GM19463 (cell line): ENCODE data around the gene CCL18.
"Not testable (repeated sequence)": the region's sequence is repeated elsewhere in the genome, so short reads cannot be mapped to it uniquely, and the experiment has no call there.

ENCODE experiments used
- ATAC-seq: cut with Tn5 transposase; IDR thresholded peaks from one replicate; pipeline ENCODE4 v1.9.1; 2021; ENCODE audit warnings: mild to moderate bottlenecking, moderate library complexity; ENCODE audit not compliant: unreplicated experiment

The CCL18 gene

DNA sequence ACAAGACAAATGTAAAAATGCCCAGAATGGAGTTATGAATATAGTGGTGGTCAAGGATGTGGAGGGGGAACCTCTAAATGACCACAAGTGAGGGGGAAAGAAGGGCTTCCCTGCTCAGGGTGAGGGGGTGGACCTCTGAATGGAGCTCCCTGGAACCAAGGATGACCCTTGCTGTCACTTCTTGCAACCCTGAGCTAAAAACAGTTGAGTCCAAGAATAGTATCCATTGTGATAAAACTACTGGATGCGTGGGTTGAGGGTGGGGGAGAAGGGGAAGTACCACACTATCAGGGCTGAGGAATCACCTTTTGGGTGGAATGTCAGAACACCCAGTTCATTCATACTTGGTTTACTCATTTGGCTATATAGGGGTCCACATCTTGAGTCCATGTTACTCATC, 34.9 kb downstream of the CCL18 start:
- not testable (repeated sequence) for ATAC-seq

DNA sequence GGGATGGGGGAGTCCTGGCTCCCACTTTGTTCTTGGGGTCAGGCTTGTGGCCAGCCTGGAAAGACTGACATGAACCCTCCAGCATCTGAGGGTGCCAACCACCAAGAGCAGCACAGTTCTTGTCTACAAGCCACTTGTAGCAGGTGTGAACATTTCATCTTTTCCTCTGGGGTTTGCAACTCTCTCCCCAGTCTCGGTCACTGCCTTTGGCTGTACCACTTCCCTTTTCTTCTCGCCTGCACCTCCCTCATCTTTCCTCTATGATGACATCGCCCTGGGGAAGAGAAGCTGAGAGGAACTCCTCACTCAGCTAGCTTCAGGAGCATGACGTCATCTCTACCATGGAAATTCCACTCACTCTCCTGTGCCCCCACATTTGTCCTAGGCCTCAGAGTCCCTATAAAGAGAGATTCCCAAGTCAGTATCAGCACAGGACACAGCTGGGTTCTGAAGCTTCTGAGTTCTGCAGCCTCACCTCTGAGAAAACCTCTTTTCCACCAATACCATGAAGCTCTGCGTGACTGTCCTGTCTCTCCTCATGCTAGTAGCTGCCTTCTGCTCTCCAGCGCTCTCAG, 39.4 kb downstream of the CCL18 start, which contains the start of gene CCL4:
Gene CCL4 (plus strand): TSS at position 427 of the 575 bp plus-strand sequence. CDS start 79 bp downstream, at position 506.
- peak; percentile 84 for ATAC-seq

DNA sequence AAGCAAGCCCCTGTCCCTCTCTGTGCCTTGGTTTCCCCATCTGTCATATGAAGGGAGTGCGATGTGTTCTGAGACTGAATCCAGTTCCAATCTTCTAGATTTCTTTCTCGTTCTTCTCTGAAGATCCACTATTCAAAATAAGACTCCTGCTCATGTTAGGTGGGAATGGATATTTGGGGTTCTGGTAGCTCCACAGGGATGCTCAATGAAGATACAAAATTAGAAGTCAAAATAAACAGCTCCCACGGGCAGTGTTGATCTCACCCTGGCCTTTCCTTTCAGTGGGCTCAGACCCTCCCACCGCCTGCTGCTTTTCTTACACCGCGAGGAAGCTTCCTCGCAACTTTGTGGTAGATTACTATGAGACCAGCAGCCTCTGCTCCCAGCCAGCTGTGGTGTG, 40.2 kb downstream of the CCL18 start:
- not testable (repeated sequence) for ATAC-seq

DNA sequence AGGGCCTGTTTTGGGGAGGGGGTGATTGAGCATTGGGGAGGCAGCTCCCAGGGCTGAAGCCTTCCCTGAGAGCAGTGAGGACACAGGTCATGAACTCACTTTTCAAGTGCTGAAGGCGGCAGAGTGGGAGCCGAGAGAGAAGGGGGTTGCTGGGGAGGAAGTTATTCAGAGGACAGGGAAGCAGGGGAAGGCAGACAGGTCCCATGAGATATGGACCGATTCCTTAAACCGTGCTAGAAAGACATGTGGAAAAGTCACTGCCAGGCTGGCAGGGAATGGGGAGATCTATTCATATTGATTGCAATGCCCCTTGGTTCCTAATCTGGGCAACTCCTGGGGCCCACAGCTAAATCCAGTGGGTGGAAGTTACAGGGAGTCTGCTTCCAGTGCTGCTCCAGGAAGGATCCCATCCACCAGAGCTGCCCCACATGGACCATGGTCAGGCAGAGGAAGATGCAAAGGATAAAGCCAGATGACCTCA, 40.7 kb downstream of the CCL18 start:
- no peak for ATAC-seq

DNA sequence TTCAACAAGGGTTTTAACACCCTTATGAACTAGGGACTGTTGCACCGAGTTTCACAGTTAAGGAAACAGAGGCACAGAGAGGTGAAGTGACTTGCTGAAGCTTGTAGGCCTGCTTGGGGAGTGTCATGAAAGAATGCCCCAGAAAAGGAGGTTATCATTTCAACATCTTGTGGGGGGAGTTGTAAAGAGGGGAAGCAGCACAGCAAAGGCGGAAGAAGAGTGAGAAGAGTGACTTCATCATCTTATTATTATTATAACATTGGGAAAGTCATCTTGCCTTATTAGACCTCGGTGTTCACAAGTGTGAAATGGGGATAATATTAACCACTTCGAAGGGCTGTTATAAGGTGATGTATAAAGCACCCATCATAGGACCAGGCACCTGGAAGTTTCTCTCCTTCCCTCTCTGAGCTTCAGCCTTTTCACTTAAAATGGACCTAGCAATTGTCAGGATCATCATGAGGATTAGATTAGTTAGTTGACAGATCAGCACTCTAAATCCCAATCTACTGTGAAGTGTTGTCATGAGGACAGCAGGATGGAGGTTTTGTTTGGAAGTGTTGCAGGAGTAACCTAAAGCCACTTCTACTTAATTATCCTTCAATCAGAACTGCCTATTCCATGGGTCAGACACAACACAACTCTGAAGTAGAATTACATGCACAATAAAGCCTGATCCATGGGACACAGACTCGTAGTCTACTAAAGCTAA, 41.9 kb downstream of the CCL18 start:
- no peak for ATAC-seq

DNA sequence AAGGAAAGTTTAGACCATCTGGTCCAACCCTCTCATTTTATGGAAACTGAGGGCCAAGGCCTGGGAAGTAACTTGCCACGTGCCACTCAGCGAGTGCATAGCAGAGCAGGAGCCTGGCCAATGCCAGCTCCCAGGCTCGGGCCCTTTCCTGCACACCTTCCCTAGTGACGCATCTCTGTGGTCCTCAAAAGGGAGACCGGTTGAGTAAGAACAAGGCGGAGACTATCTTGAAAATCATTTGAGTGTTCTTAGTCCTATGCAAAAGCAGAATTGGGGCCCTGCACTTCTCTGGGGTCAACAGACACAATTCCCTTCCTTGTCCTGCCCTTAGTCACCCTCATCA, 42.4 kb downstream of the CCL18 start:
- ATAC-seq: no peak

DNA sequence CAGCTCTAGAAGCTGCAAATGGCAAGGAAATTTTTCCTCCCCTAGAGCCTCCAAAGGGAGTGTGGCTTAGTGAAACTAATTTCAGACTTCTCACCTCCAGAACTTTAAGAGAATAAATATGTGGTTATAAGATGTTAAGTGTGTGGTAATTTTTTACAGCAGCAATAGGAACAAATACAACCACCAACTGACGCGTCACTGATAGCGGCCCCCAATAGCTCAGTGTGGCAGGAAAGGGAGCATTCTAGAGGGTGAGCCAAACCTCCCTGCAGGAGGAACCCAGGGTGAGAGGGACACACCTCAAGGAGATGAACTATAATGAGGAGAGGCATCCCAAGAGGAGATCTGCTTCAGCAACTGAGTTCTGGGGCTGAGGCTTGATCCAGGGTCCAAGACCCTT, 43.6 kb downstream of the CCL18 start:
- no peak for ATAC-seq

DNA sequence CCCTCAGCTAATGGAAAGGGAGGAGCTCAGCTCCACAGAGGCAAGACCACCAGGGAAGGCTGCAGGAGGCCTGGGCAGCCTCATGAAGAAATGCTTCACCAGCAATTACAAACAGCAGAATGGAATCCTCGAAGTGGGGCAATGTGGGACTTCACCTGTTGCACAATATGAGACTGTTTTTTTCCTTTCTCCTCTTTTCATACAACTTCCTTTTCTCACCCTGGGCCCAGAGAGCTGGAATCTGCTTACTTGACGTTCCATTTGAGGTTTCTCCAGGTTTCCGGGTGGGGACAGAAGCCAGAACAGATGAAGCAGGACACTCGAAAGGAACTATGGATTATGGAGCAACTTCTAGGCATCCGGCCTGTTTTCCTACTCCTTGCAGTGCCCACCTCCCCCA, 44.2 kb downstream of the CCL18 start:
- ATAC-seq: not testable (repeated sequence)

DNA sequence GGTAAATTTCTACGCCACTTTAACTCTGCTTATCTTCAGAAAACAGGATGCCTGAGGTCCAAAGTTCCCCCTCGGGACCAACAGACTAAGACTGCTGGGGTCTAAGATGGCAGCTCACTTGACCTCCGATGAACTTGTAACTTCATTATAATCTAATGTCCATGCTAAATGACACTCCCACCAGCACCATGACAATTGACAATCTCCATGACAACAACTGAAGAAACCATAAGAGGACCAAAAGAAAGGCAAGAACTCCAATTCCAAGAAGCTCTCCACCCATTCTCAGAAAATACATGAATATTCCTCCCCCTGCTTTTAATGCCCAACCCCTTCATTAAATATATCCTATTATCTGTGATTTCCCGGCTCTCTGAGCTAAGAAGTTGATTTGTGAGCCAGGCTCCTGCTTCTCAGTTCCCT, 47.0 kb downstream of the CCL18 start:
- ATAC-seq: no peak

DNA sequence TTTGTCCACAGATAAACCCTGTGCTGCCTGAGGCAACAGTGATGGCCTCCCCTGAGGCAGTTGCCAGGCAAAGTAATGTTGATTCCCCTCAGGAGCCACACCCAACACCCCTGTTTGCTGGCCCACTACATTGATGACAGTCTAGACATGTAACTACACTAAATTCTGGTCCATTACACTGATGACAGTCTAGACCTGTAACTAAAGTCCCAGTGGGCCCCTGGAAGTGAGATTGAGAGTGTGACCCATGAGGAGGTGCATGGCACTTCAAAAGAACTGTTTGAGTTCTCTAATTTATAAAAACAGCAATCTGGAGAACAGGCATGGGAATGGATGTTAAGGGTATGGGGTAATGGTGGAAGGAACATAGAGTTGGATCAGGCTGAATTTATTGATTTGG, 48.5 kb downstream of the CCL18 start:
- no peak for ATAC-seq

DNA sequence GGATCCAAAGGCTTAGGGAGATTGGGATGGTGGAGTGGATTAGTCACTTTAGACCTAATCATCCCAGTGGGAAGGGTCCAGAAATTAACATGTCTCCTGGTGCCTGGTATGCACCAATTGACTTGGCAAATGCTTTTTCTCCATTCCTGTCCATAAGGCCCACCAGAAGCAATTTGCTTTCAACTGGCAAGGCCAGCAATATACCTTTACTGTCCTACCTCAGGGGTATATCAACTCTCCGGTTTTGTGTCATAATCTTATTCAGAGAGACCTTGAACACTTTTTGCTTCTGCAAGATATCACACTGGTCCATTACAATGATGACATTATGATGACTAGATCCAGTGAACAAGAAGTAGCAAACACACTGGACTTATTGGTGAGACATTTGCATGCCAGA, 49.1 kb downstream of the CCL18 start:
- not testable (repeated sequence) for ATAC-seq

DNA sequence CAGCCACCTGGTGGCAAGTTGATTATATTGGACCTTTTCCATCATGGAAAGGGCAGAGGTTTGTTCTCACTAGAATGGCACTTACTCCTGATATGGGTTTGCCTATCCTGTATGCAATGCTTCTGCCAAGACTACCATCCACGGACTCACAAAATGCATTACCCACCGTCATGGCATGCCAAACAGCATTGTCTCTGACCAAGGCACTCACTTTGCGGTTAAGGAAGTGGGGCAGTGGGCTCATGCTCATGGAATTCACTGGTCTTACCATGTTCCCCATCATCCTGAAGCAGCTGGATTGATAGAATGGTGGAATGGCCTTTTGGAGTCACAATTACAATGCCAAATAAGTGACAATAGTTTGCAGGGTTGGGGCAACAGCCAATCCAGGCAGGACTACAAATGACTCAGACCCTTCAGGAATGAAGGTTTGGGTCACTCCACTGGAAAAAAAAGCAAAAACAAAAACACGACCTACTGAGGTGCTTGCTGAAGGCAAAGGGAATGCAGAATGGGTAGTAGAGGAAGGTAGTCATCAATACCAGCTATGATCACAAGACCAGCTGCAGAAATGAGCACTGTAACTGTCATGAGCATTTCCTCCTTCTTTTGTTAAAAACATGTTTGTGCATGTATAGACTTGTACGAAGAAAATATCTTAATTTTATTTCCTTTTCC, 51.0 kb downstream of the CCL18 start:
- not testable (repeated sequence) for ATAC-seq

DNA sequence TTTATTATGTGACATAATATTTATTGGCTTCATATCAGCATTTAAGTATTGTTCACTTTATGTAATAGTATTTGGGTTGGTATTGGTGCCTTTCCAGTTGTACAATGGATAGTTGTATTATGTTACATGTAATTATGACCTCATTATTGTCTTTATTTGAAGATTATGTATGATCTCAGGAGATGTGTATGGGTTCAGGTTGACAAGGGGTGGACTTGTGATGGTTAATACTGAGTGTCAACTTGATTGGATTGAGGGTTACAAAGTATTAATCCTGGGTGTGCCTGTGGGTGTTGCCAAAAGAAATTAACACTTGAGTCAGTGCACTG, 51.5 kb downstream of the CCL18 start:
- ATAC-seq: not testable (repeated sequence)

DNA sequence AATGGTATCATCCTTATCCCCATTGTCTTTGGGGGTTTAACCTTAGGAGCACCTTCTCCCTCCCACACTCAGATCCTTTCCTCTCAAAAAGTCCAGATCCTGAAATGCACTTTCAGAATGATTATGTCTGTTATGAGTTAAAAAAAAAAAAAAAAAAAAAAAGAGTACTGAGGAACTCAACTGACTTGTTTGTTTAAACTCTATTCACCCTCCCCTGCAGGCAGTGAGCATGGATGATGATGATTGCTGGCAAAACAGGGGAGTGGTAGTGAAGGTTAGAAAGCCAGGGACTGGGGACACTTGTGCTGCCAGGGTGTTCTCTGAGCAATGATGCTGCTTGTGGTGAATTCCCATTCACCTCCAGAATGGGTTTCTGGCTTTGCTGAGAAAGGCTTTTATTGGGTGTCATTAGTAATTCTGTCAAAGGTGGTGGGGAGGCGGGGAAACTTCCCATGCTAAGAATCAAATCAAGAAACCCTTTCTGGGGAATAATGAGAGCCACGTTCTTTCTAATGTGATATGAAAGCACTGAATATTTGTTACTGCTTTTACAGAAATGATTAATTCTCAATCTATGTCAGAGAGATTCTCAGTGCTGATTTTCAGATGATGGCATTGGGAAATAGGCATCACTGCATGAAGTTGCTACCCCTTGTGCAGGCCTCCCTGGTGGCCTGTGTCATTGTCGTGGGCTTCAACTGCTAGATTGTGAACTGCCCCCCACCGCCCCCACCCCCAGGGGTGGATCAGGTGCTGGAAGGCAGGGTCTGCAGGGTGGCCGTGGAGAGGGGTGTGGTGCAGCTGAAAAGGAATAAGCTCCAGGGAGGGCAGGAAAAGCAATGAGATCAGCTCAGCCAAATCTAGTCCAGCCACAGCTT, 53.7 kb downstream of the CCL18 start:
- ATAC-seq: no peak

DNA sequence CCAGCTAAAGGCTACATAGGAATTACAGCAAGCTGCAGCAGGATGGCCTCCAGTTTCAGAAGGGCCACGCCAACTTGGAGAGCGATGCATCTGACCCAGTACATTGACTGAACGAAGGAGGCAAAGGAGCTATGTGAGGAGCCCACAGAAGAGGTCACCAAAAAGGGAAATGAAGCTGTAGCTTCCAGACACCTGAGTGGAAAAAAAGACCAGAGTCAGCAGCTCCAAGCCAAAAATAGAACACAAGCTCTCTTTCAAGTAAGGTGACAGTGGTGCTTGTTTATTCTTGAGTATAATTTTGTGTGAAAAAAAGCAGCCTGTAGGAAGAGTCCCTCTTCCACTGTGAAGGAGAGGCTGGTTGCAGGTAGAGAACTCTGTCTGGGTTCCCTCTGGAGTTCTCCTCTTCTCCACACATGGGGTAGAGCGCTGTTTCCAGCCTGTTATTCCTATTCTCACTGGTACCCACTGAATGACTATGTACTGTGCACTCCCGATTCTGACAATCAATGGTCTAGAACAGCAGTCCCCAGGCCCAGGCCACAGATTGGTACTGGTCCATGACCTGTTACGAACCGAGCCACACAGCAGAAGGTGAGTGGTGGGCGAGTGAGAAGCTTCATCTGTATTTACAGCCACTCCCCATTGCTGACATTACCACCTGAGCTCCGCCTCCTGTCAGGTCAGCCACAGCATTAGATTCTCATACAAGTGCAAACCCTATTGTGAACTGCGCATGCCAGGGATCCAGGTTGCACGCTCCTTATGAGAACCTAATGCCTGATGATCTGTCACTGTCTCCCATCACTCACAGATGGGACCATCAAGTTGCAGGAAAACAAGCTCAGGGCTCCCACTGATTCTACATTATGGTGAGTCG, 54.6 kb downstream of the CCL18 start:
- ATAC-seq: no peak

DNA sequence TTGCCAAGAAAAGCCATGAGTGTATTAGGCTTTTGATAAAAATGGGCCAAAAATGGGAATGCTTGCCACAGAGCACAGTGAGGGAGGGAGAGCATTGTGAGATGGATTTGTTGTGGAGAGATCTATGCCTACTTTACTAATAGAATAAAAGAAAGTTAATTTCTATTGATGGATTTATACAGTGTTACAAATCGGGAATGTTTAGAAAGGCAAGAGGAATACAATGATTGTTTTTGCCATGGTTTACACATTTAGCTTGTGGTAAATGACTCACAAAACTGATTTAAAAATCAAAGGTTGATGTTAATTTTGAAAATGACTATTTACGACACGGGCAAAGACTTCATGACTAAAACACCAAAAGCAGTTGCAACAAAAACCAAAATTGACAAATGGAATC, 56.1 kb downstream of the CCL18 start:
- no peak for ATAC-seq

DNA sequence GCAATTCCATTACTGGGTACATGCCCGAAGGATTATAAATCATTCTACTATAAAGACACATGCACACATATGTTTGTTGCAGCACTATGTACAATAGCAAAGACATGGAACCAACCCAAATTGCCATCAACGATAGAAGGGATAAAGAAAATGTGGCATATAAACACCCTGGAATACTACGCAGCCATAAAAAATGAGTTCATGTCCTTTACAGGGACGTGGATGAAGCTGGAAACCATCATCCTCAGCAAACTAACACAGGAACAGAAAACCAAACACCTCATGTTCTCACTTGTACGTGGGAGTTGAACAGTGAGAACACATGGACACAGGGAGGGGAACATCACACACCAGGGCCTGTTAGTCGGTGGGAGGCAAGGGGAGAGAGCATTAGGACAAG, 57.0 kb downstream of the CCL18 start:
- ATAC-seq: not testable (repeated sequence)
